ENCODE results near the gene IRX6. TPM values are rescaled to one million over a fixed set of nuclear protein-coding genes. Genes with fewer than 3 reads are reported as not detected.

The IRX6 gene
- total RNA-seq, 1 experiment from 2014 or later: not detected

- Histone ChIP-seq H3K4me1 (no peaks in the 10 kb centered on the region), H3K27me3 (replicated peaks; ENCODE audit: control insufficient read depth, insufficient read depth, low read length) (no peaks in the 10 kb centered on the region), H3K36me3 (ENCODE audit: control insufficient read depth, insufficient read depth, low read length) (no peaks in the 10 kb centered on the region), H3K9me3 (no peaks in the 10 kb centered on the region), H3K4me3 (ENCODE audit: low read depth, low read length) (no peak overlapping the region)
- no peak for TF ChIP-seq CTCF (IDR thresholded peaks at IDR 0.05; ENCODE audit: insufficient read depth in 1 of 2, low read depth in 1 of 2, low read length in 1 of 2, severe bottlenecking in 1 of 2, unreplicated experiment in 1 of 2)
- CTCF ChIA-PET: no interaction called here
- intact Hi-C loops (cut with micrococcal nuclease; ENCODE audit: unreplicated experiment): no loop called here
- no TSS peak for BruUV-seq (replicated peaks)
- H3K4me3 Mint-ChIP-seq (ENCODE audit: unreplicated experiment): no peak overlapping the region
- no peak for DNase-seq
- no peaks in the 10 kb centered on the region for H3K4me1 Mint-ChIP-seq (ENCODE audit: low read depth, unreplicated experiment)
- peaks cover 6% of the 10 kb centered on the region for H3K27me3 Mint-ChIP-seq (ENCODE audit: insufficient read depth, unreplicated experiment)
- H3K27ac Mint-ChIP-seq (ENCODE audit: unreplicated experiment): no peak overlapping the region
- POLR2A ChIA-PET: no interaction called here
- no peaks in the 10 kb centered on the region for H3K9me3 Mint-ChIP-seq (ENCODE audit: unreplicated experiment)
- H3K36me3 Mint-ChIP-seq (ENCODE audit: insufficient read depth, unreplicated experiment): no peaks in the 10 kb centered on the region
Observed at GRCh38 chr16:55275869-55276268, 48.1 kb upstream of the IRX6 start.

DNA sequence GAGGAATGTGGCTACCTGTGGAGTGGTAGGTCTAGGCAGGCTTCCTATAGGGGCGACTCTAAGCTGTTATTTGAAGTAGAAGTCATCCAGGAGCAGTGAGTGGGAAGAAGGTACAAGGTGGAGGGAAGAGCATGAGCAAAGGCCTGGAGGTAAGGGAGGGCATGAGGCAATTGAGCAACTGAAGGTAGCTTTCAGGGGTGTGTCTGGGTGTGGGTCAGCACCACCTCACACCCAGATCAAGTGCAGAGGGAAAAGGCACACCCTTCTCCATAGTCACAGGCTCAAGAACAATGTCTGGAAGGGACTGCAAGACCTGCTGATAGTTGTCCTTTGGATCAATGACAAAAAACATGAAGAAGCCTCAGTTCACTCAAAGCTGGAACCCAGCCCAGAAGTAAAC lies 46.5 kb upstream of the IRX6 start:
- Histone ChIP-seq H3K4me3 (ENCODE audit: low read depth, low read length) (no peak overlapping the region), H3K4me1 (no peaks in the 10 kb centered on the region), H3K27me3 (replicated peaks; ENCODE audit: control insufficient read depth, insufficient read depth, low read length) (no peaks in the 10 kb centered on the region), H3K36me3 (ENCODE audit: control insufficient read depth, insufficient read depth, low read length) (no peaks in the 10 kb centered on the region), H3K9me3 (no peaks in the 10 kb centered on the region)
- ChIA-PET CTCF (no interaction called here), POLR2A (no interaction called here)
- intact Hi-C loops (cut with micrococcal nuclease; ENCODE audit: unreplicated experiment): no loop called here
- no peak for DNase-seq
- BruUV-seq (replicated peaks): no TSS peak
- no peaks in the 10 kb centered on the region for H3K36me3 Mint-ChIP-seq (ENCODE audit: insufficient read depth, unreplicated experiment)
- H3K4me1 Mint-ChIP-seq (ENCODE audit: low read depth, unreplicated experiment): no peaks in the 10 kb centered on the region
- H3K9me3 Mint-ChIP-seq (ENCODE audit: unreplicated experiment): no peaks in the 10 kb centered on the region
- no peak overlapping the region for H3K4me3 Mint-ChIP-seq (ENCODE audit: unreplicated experiment)
- TF ChIP-seq CTCF (IDR thresholded peaks at IDR 0.05; ENCODE audit: insufficient read depth in 1 of 2, low read depth in 1 of 2, low read length in 1 of 2, severe bottlenecking in 1 of 2, unreplicated experiment in 1 of 2): no peak
- H3K27ac Mint-ChIP-seq (ENCODE audit: unreplicated experiment): no peak overlapping the region
- H3K27me3 Mint-ChIP-seq (ENCODE audit: insufficient read depth, unreplicated experiment): peaks cover 6% of the 10 kb centered on the region

- no peak overlapping the region for H3K4me3 Mint-ChIP-seq (ENCODE audit: unreplicated experiment)
- Histone ChIP-seq H3K9me3 (no peaks in the 10 kb centered on the region), H3K36me3 (ENCODE audit: control insufficient read depth, insufficient read depth, low read length) (no peaks in the 10 kb centered on the region), H3K27me3 (replicated peaks; ENCODE audit: control insufficient read depth, insufficient read depth, low read length) (no peaks in the 10 kb centered on the region), H3K4me3 (ENCODE audit: low read depth, low read length) (no peak overlapping the region), H3K4me1 (no peaks in the 10 kb centered on the region)
- H3K27me3 Mint-ChIP-seq (ENCODE audit: insufficient read depth, unreplicated experiment): peaks cover 8% of the 10 kb centered on the region
- intact Hi-C loops (cut with micrococcal nuclease; ENCODE audit: unreplicated experiment): no loop called here
- ChIA-PET CTCF (no interaction called here), POLR2A (no interaction called here)
- no peaks in the 10 kb centered on the region for H3K9me3 Mint-ChIP-seq (ENCODE audit: unreplicated experiment)
- H3K4me1 Mint-ChIP-seq (ENCODE audit: low read depth, unreplicated experiment): no peaks in the 10 kb centered on the region
- no peak for TF ChIP-seq CTCF (IDR thresholded peaks at IDR 0.05; ENCODE audit: insufficient read depth in 1 of 2, low read depth in 1 of 2, low read length in 1 of 2, severe bottlenecking in 1 of 2, unreplicated experiment in 1 of 2)
- no peak overlapping the region for H3K27ac Mint-ChIP-seq (ENCODE audit: unreplicated experiment)
- DNase-seq: no peak
- H3K36me3 Mint-ChIP-seq (ENCODE audit: insufficient read depth, unreplicated experiment): no peaks in the 10 kb centered on the region
- no TSS peak for BruUV-seq (replicated peaks)
Observed at GRCh38 chr16:55279598-55279997, 44.4 kb upstream of the IRX6 start.

Measured in Caco-2 (cell line).